Activated naive CD4-positive, alpha-beta T cell treated with anti-CD3 and anti-CD28 coated beads, Interleukin-2, amount 10 ng/mL, durations not matched to agents 7 days and 5 days (primary cell): ENCODE data around the gene PSMB5.

Experiments
- CTCF ChIA-PET: fragments of 350-600 bp; sonication (Branson Sonifier 250); formaldehyde crosslinking; loops from one replicate; lab custom pipeline; 2021; ENCODE audit warnings: antibody characterized with exemption; lab: Charles Lee
- DNase-seq: peaks from one replicate; pipeline ENCODE4 v3.0.0-alpha.2; 2020
- H3K27ac Mint-ChIP-seq: one replicate; pipeline ENCODE4 v1.8.0; 2021; ENCODE audit warnings: mild to moderate bottlenecking, moderate library complexity, mixed read lengths
- H3K27me3 Mint-ChIP-seq: one replicate; pipeline ENCODE4 v1.8.0; 2021; ENCODE audit warnings: mild to moderate bottlenecking, mixed read lengths
- H3K36me3 Mint-ChIP-seq: one replicate; pipeline ENCODE4 v1.8.0; 2021; ENCODE audit warnings: mixed read lengths
- H3K4me1 Mint-ChIP-seq: one replicate; pipeline ENCODE4 v1.8.0; 2021; ENCODE audit warnings: mixed read lengths
- H3K4me3 Mint-ChIP-seq: one replicate; pipeline ENCODE4 v1.8.0; 2021; ENCODE audit warnings: mild to moderate bottlenecking, moderate library complexity, mixed read lengths
- H3K9me3 Mint-ChIP-seq: one replicate; pipeline ENCODE4 v1.8.0; 2021; ENCODE audit warnings: mixed read lengths

PSMB5 gene

DNA sequence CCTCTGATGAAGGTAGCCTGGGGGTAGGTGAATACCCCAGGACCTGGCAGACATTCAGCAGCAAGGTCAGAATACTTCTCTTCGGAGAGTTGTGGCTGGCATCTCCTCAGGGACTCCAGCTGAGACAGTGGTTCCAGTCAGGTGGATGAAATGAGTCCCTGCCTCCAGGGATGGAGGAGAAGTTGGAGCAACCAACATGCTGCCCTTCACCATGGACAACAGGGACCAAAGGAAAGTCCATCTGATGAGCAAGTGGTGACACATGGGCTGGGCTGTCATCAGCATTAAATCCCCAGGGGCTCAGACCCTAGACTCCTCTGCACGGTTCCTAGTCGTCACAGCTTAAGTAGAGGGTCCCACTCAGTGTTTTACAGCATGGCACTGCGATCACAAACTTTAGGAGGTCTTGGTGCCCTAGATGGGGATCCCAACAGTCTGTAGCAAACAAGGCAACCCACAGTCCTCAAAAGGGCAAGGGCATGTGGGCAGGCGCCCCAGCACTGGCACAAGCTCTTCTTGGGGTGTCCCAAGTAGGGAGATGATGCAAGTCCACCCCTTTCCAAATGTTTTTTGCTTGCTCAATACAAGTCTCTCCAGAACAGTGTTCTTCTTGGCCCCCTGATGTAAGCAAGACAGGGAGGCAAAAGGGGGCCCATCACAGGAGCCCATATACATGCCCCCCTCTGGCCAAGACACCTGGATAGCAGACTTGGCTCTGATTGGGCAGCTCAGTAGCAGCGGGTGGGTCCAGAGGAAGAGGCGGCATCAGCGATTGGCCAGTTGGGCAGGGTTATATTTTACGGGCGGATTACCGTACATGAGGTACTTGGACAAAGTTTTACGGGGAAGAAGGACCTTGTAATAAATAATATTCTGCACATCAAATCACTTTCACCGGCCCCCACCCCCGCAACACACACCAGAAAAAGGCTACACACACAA lies 33.4 kb upstream of the PSMB5 start:
- Mint-ChIP-seq H3K36me3 (peaks cover 51% of the 10 kb centered on the region), H3K4me3 (no peak overlapping the region), H3K27ac (peak overlapping the region; percentile 75), H3K9me3 (no peaks in the 10 kb centered on the region), H3K4me1 (peaks cover 39% of the 10 kb centered on the region), H3K27me3 (no peaks in the 10 kb centered on the region)
- CTCF ChIA-PET = interaction anchor here (0.5 to 4.0 kb wide), 48 partner anchors 7 to 496 kb away, joined by 3 to 37 read pairs (median 5); partner anchors contain the start of genes ACIN1, C14orf119, CEBPE and PSMB11
- DNase-seq = no peak

DNA sequence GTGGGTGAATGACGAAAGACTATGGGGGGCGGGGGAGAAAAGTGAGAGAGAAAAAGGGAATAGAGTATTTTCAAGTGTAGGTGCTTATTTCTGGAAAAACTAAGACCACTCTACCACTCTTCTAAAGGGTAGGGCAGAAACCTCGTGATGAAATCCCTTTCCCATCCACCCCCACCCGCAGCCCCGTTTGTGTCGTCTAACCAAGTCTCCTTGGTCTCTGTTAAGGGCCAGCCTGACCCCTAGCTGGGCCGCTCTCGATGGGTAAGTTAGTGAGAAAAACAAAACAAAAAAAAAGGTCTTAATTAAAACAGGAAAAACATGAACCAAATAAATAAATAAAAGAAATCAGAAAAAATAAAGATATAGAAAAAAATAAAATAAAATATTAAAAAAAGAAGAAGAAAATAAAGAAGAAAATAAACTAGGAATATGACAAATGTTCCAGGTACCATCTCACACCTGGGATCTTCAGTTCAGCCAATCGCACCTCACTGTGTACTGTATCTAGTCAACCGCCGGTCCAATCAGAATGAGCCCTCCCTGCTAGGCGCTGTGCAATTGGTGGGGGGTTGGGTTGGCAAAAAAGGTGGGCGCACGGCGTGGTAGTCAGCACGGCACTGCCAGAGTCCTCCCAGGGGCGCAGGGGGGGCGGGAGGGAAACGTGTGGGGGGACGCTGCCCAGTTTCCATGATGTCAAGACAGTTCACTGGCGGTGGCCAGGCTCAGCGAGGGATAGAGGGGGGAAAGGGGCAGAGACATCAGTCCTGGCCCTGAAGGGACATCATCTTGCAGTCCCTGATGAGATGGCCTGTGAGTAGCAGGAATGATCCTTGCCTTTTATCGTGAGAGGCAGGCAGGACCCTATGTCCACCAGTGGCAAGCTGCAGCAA lies 32.4 kb upstream of the PSMB5 start:
- DNase-seq = no peak
- Mint-ChIP-seq H3K4me3 (no peak overlapping the region), H3K27ac (no peak overlapping the region), H3K9me3 (no peaks in the 10 kb centered on the region), H3K4me1 (peaks cover 36% of the 10 kb centered on the region), H3K27me3 (no peaks in the 10 kb centered on the region), H3K36me3 (peaks cover 54% of the 10 kb centered on the region)
- CTCF ChIA-PET = interaction anchor here (1.0 to 4.0 kb wide), 10 partner anchors 8 to 233 kb away, joined by 3 to 37 read pairs (median 16); partner anchors contain the start of genes ACIN1, AJUBA, C14orf119 and PSMB11

DNA sequence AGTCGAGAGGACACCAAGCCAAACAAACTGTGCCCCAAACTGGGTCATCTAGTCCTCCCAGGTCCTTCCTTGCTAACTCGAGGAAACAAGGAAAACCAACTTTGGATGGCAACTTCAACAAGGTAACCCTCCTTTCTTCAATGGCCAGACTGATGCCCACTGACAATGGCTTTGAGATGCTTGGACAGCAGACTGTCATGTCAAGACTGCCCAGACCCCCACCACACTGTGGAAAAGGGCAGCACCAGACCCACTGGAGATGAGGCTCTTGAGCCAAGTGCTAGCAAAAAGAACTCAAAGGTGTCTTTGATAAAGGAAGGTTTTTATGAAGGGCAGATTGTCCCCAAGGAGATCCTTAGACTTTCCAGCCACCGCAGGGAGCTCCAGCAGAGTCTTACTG lies 31.7 kb upstream of the PSMB5 start:
- Mint-ChIP-seq H3K27ac (no peak overlapping the region), H3K36me3 (peaks cover 52% of the 10 kb centered on the region), H3K27me3 (no peaks in the 10 kb centered on the region), H3K9me3 (no peaks in the 10 kb centered on the region), H3K4me3 (no peak overlapping the region), H3K4me1 (peaks cover 29% of the 10 kb centered on the region)
- no peak for DNase-seq
- CTCF ChIA-PET = interaction anchor here (0.9 to 4.0 kb wide), 6 partner anchors 8 to 234 kb away, joined by 3 to 37 read pairs (median 5); partner anchors contain the start of gene AJUBA

DNA sequence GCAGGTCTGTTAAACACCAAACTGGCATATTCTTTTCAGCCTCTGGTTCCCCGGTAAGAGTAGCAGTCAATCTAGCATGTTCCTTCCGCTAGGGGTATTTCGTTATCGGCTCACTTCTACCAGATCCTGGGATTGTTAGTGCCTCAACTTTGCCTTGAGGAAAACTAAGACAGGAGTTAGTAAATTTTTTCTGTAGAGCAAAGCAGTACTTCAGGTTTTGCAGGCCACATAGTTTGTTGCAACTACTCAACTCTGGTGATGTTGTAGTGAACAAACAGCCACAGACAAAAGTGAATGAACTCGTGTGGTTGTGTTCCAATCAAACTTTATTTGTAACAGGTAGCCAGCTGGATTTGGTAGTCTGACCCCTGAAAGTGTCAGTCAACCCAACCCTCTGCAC lies 28.9 kb upstream of the PSMB5 start:
- no peak for DNase-seq
- Mint-ChIP-seq H3K9me3 (no peaks in the 10 kb centered on the region), H3K4me1 (peaks cover 6% of the 10 kb centered on the region), H3K36me3 (peaks cover 58% of the 10 kb centered on the region), H3K27ac (no peak overlapping the region), H3K4me3 (no peak overlapping the region), H3K27me3 (no peaks in the 10 kb centered on the region)
- CTCF ChIA-PET = interaction anchor here (1.8 to 19.2 kb wide), 3 partner anchors 9 to 91 kb away, joined by 6 to 633 read pairs (median 7); partner anchors contain the start of gene AJUBA

DNA sequence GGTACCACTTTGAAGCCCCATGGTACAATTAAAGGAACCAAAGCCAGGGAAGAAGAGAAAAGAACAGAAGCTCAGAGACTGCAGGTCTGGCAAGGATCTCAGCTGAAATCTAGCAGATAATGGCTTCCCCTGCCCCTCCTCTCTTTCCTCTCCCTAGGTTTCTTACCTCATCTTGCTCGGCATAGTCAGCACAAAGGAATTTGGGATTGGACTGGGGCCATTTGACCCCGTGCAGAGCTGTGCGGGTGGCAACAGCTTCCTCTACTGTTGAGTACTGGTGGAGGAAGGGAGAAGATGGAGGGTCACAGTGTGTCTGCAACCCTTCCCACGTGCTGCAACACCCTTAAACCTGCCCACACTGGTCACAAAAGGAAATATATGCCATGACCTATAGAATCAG lies 27.3 kb upstream of the PSMB5 start:
- Mint-ChIP-seq H3K27me3 (peaks cover 7% of the 10 kb centered on the region), H3K4me3 (no peak overlapping the region), H3K9me3 (no peaks in the 10 kb centered on the region), H3K27ac (no peak overlapping the region), H3K4me1 (peaks cover 12% of the 10 kb centered on the region), H3K36me3 (peaks cover 58% of the 10 kb centered on the region)
- CTCF ChIA-PET = interaction anchor here (0.6 to 19.2 kb wide), 7 partner anchors 15 to 125 kb away, joined by 3 to 633 read pairs (median 4); partner anchors contain the start of gene AJUBA
- no peak for DNase-seq

DNA sequence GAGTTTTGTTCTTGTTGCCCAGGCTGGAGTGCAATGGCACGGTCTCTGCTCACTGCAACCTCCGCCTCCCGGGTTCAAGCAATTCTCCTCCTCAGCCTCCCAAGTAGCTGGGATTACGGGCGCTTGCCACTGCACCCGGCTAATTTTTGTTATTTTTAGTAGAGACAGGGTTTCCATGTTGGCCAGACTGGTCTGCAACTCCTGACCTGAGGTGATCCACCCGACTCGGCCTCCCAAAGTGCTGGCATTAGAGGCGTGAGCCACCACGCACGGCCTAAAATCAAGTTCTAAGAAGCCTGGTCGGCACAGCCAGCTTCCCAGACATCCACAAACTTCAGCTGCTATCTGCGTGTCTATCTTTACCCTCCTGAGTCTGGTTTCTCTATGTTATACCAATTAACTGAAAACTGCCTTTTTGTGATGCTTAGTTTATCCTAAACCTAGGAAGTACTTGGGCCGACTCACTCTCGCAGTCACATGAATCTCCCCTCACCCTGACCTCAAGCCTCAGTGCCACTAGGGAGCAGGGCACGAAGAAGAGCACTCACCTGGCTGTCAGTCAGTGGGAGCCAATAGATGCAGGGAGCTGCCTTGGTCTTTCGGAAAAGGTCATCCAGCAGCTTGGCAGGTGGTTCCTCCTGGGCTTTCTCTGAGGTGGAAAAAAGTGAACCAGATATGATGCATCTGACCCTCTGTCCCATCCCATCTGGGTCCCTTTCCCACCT lies 26.0 kb upstream of the PSMB5 start:
- CTCF ChIA-PET = interaction anchor here (0.6 to 19.2 kb wide), 7 partner anchors 8 to 220 kb away, joined by 3 to 633 read pairs (median 6); partner anchors contain the start of gene AJUBA
- DNase-seq = no peak
- Mint-ChIP-seq H3K9me3 (no peaks in the 10 kb centered on the region), H3K36me3 (peaks cover 50% of the 10 kb centered on the region), H3K27ac (no peak overlapping the region), H3K4me3 (no peak overlapping the region), H3K27me3 (peaks cover 20% of the 10 kb centered on the region), H3K4me1 (peaks cover 21% of the 10 kb centered on the region)

DNA sequence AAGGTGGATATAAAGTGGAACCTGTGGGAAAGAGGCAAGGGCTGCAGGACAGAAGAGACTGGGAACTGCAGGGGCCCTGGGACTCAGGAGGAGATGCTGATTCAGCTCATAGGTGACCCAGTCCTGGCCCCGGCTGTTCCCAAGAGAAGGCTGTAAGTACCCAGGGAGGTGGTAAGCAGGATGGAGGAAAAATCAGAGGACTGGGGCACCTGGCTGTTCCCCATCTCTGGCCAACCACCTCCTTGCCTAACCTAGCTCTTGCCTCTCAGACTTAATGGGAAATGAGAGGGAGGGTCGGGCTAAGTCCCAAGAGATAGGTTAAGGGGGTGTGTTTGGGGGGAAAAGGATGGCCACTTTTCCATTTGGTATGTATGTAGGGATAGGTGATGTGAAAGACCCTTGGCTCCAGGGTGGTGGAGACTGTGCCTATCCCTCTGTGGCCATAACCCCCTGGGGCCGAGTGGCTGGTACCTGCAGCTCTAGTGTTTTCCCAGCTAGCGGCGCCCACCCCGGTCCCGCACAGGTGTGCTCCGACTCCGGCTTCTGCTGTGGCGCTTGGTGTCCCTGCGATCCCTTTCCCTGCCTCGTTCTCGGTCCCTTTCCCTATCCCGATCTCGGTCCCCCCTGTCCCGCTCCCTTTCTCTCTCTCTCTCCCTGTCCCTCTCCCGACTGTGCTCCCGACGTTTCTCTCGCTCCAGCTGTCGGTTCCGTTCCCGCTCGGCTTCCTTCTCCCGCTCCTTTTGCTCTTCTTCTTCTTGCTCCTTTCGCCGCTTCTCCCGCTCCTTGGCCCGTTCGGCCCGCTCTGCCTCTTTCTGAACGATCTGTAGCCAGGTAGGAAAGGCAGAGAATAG lies 24.2 kb upstream of the PSMB5 start:
- peaks cover 25% of the 10 kb centered on the region for H3K27me3 Mint-ChIP-seq
- CTCF ChIA-PET = interaction anchor here (0.7 to 19.2 kb wide), 21 partner anchors 9 to 499 kb away, joined by 3 to 633 read pairs (median 4); partner anchors contain the start of gene AJUBA
- no peaks in the 10 kb centered on the region for H3K9me3 Mint-ChIP-seq
- no peak overlapping the region for H3K4me3 Mint-ChIP-seq
- peaks cover 21% of the 10 kb centered on the region for H3K4me1 Mint-ChIP-seq
- no peak overlapping the region for H3K27ac Mint-ChIP-seq
- DNase-seq = no peak
- peaks cover 39% of the 10 kb centered on the region for H3K36me3 Mint-ChIP-seq

DNA sequence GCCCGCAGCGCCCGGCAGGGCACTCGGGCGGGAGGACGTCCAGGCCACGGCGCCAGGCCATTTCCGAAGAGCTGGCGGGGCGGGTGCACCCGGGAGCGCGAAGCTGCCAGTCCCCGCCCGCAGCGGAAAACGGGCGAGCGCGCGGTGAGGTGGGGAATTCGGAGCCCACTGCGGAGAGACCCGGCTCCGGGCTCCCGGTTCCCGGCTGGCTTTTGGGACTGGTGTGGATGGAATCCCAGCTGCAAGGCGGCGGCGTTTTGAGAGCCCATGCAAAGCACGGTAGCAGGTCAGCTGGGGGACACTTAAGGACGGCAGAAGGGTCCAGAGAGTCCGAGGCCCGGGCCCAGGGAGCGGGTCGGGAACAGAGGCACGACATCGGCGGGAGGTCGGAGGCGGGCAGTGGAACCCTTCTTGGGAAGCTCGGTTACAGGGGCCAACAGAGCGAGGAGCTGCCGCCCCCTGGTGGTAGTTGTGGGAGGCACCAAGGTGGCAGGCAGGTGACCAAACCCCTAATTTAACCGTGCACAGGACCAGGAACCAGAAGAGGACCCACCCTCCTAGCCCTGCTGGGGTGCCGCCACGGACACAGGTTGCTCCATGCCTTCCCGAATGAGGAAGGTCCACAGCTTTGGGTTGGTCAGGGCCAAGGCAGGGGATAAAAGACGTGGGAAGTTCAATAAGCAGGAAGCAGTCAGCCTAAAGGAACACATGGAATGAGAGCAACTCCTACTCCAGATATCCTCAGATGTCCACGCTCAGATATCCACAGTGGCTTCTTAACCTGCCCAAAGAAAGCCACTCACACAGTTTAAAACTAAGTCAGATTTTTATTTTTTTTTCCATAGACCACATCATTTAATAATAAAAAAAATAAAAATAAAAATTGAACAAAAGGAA lies 23.3 kb upstream of the PSMB5 start:
- Mint-ChIP-seq H3K9me3 (no peaks in the 10 kb centered on the region), H3K4me1 (peaks cover 21% of the 10 kb centered on the region), H3K27me3 (peaks cover 25% of the 10 kb centered on the region), H3K27ac (peak overlapping the region; percentile 71), H3K36me3 (peaks cover 30% of the 10 kb centered on the region), H3K4me3 (peak overlapping the region; percentile 83)
- CTCF ChIA-PET = interaction anchor here (0.7 to 19.2 kb wide), 24 partner anchors 9 to 498 kb away, joined by 3 to 633 read pairs (median 4); partner anchors contain the start of gene AJUBA
- peak; percentile 92 for DNase-seq

DNA sequence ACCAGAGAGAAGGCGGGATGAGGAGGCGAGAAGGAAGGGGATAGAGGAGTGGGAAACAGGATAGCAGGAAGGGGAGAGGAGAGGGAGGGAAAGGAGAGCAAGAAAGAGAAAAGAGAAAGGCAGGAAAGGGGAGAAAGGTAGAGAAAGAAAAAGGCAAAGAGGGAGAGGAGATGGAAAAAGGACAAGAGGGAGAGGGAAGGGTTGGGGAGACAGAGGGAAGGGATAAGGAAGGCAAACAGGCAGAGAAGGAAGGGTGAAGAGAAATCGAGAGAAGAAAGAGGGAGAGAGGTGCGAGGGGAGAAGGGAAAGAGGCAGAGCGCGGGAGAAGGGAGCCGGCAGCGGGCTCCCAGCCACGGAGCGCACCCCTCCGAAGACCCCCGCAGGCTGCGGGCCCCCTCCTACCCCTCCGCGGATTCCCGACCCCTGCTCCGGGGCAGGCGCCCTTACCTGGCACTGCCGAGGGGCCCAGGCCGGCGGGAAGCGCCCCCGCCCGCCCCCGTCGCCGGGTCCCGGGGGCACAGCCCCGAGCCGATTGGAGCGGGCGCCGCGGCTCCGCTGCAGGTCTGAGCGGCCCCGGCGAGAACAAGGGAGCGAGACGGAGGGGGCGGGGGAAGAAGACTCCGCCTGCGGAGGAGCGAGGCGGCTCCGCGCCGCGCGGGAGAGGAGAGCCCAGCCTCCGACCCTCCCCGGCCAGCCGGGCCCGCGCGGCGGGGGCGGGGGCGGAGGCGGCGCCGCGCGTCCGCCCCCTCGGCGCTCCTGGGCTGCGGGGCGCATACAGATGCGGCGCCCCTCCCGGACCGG lies 22.5 kb upstream of the PSMB5 start, which contains the start of gene CDH24:
Gene CDH24 (minus strand): TSS at position 565 of the 801 bp plus-strand sequence. CDS start 1,787 bp downstream, outside the sequence.
- peak within 1 kb of the TSS; percentile 83 for H3K4me3 Mint-ChIP-seq
- H3K9me3 Mint-ChIP-seq = no peaks in the 10 kb centered on the region
- peaks cover 21% of the 10 kb centered on the region for H3K36me3 Mint-ChIP-seq
- H3K27me3 Mint-ChIP-seq = peaks cover 25% of the 10 kb centered on the region
- CTCF ChIA-PET = interaction anchor here (0.7 to 19.2 kb wide), 25 partner anchors 8 to 497 kb away, joined by 3 to 633 read pairs (median 6); partner anchors contain the start of genes AJUBA and PSMB11
- peak within 1 kb of the TSS; percentile 71 for H3K27ac Mint-ChIP-seq
- H3K4me1 Mint-ChIP-seq = peaks cover 21% of the 10 kb centered on the region
- DNase-seq = peak; percentile 87

DNA sequence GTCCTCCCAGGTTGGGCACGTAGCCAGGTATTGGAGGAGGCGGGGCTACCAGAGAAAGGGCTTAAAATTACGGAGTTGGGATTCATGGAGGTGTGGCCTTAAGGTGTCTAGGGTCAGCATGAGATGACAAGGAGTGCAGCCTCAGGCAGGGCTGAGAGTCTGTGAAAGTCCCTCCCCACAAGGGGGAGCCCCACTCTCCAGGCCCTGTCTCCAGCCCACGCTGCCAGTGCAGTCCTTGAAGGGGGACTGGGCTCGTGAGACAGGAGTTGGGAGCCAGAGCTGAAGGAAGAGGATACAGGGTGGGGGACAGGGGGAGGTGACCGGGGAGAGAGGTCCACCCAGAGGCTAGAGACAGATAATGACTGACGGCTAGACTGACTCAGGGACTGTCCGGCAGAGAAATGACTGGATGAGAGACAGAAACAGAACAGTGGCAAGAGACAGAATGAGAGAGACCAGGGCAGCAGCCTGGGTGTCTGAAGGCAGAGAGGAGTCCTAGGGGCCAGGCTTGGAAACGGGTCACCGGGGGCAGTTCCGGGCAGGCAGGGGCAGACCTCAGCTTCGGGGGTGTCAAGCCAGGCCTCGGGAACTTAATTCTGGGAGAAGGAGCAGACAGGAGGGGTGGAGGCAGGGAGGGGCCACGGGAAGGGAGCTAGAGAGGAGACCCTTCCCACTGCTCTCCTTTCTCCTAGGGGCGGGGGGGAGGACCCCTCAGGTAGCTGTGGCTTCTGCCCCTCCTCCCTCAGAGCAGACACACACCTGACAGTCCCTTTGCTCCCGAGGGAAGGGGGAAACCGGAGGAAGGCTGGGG lies 21.6 kb upstream of the PSMB5 start:
- CTCF ChIA-PET = interaction anchor here (0.9 to 19.2 kb wide), 12 partner anchors 12 to 129 kb away, joined by 3 to 633 read pairs (median 8); partner anchors contain the start of genes AJUBA and PSMB11
- Mint-ChIP-seq H3K4me1 (peaks cover 21% of the 10 kb centered on the region), H3K27me3 (peaks cover 25% of the 10 kb centered on the region), H3K9me3 (no peaks in the 10 kb centered on the region), H3K4me3 (peak overlapping the region; percentile 78), H3K27ac (no peak overlapping the region), H3K36me3 (peaks cover 16% of the 10 kb centered on the region)
- peak; percentile 78 for DNase-seq
